Neuronal stem cell (in vitro differentiated cells): ENCODE measurements around the gene FGGY.

Experiments
- DNase-seq: peaks from one replicate; pipeline ENCODE4 v3.0.0-alpha.2; 2013; ENCODE audit warnings: low spot score
- H2AFZ ChIP-seq: one replicate; pipeline ENCODE4 v1.6.1; 2013; ENCODE audit warnings: mild to moderate bottlenecking, low read length, inconsistent platforms
- H2AK5ac ChIP-seq: 2 replicates; pipeline ENCODE4 v1.6.1; 2013; ENCODE audit warnings: low read depth, mild to moderate bottlenecking, inconsistent platforms, low read length, moderate library complexity, mixed read lengths
- H2BK120ac ChIP-seq: 2 replicates; pipeline ENCODE4 v1.6.1; 2013; ENCODE audit warnings: low read depth, mild to moderate bottlenecking, inconsistent platforms, low read length, moderate library complexity, mixed read lengths
- H2BK12ac ChIP-seq: one replicate; pipeline ENCODE4 v1.6.1; 2013; ENCODE audit warnings: low read length, inconsistent platforms
- H2BK15ac ChIP-seq: 2 replicates; pipeline ENCODE4 v1.6.1; 2013; ENCODE audit warnings: mild to moderate bottlenecking, low read length, inconsistent platforms, mixed read lengths
- H2BK5ac ChIP-seq: one replicate; pipeline ENCODE4 v1.6.1; 2013; ENCODE audit warnings: inconsistent platforms, mild to moderate bottlenecking, low read length, moderate library complexity
- H3K14ac ChIP-seq: one replicate; pipeline ENCODE4 v1.6.1; 2013; ENCODE audit warnings: low read length, inconsistent platforms
- H3K18ac ChIP-seq: 2 replicates; pipeline ENCODE4 v1.6.1; 2013; ENCODE audit warnings: low read length, inconsistent platforms
- H3K23ac ChIP-seq: 2 replicates; pipeline ENCODE4 v1.6.1; 2013; ENCODE audit warnings: low read depth, mild to moderate bottlenecking, mixed read lengths, low read length, inconsistent platforms; ENCODE audit not compliant: poor library complexity
- H3K27ac ChIP-seq: replicated peaks from 3 replicates; pipeline ENCODE4 v1.5.1; 2013; ENCODE audit warnings: low read length, inconsistent platforms
- H3K27me3 ChIP-seq, 3 experiments: 2 replicates each; pipeline ENCODE4 v1.6.1; 2013; ENCODE audit warnings: low read length in 3 of 3, mild to moderate bottlenecking in 2 of 3, inconsistent platforms in 1 of 3, low read depth in 1 of 3, mixed read lengths in 1 of 3, moderate library complexity in 1 of 3; ENCODE audit not compliant: control insufficient read depth in 3 of 3, insufficient read depth in 3 of 3
- H3K36me3 ChIP-seq, 2 donors: replicated peaks in 1 of 2; 2 replicates each; pipeline ENCODE4 v1.6.1; 2013; ENCODE audit warnings: low read length in 2 of 2; ENCODE audit not compliant: control insufficient read depth in 2 of 2, insufficient read depth in 2 of 2
- H3K4ac ChIP-seq: 2 replicates; pipeline ENCODE4 v1.6.1; 2013; ENCODE audit warnings: inconsistent platforms, mild to moderate bottlenecking, low read length, moderate library complexity
- H3K4me1 ChIP-seq, 2 donors: 1 replicate in 1 of 2; 2 replicates in 1 of 2; pipeline ENCODE4 v1.6.1; 2013; ENCODE audit warnings: low read length in 2 of 2, low read depth in 1 of 2; ENCODE audit not compliant: control insufficient read depth in 2 of 2, insufficient read depth in 1 of 2
- H3K4me2 ChIP-seq: one replicate; pipeline ENCODE4 v1.6.1; 2013; ENCODE audit warnings: mild to moderate bottlenecking, low read length, inconsistent platforms; ENCODE audit not compliant: insufficient read depth, poor library complexity, severe bottlenecking
- H3K4me3 ChIP-seq, 2 donors: 2 replicates each; pipeline ENCODE4 v1.5.1; 2013; ENCODE audit warnings: low read length in 2 of 2, mild to moderate bottlenecking in 2 of 2, inconsistent platforms in 1 of 2, moderate library complexity in 1 of 2
- H3K79me1 ChIP-seq: one replicate; pipeline ENCODE4 v1.6.1; 2013; ENCODE audit warnings: low read depth, mild to moderate bottlenecking, inconsistent platforms, low read length, moderate library complexity
- H3K9ac ChIP-seq: one replicate; pipeline ENCODE4 v1.6.1; 2013; ENCODE audit warnings: mild to moderate bottlenecking, low read depth, low read length, inconsistent platforms; ENCODE audit not compliant: poor library complexity
- H3K9me3 ChIP-seq, 2 donors: replicated peaks in 1 of 2; 2 replicates each; pipeline versions ENCODE3 to v1.6.1; 2013; ENCODE audit warnings: low read length in 2 of 2, mild to moderate bottlenecking in 2 of 2, inconsistent platforms in 1 of 2, low read depth in 1 of 2, mixed read lengths in 1 of 2, moderate library complexity in 1 of 2; ENCODE audit not compliant: control insufficient read depth in 2 of 2, insufficient read depth in 1 of 2
- H4K8ac ChIP-seq: one replicate; pipeline ENCODE4 v1.6.1; 2013; ENCODE audit warnings: low read depth, mild to moderate bottlenecking, inconsistent platforms, low read length, moderate library complexity
- H4K91ac ChIP-seq: one replicate; pipeline ENCODE4 v1.6.1; 2013; ENCODE audit warnings: low read length, low read depth, mild to moderate bottlenecking, inconsistent platforms; ENCODE audit not compliant: poor library complexity
- WGBS, 2 donors: extraction: QIAGEN DNeasy Blood & Tissue Kit; methylation state at CpG; one replicate each; pipeline ENCODE4 v1.1.7; 2013; ENCODE audit warnings: missing lambda C conversion rate in 2 of 2, mixed read lengths in 1 of 2; ENCODE audit not compliant: insufficient read length in 2 of 2, insufficient replicate concordance in 1 of 2; ENCODE audit errors: extremely low coverage in 2 of 2; 5-methylcytosine and 5-hydroxymethylcytosine counted together

Gene FGGY

DNA sequence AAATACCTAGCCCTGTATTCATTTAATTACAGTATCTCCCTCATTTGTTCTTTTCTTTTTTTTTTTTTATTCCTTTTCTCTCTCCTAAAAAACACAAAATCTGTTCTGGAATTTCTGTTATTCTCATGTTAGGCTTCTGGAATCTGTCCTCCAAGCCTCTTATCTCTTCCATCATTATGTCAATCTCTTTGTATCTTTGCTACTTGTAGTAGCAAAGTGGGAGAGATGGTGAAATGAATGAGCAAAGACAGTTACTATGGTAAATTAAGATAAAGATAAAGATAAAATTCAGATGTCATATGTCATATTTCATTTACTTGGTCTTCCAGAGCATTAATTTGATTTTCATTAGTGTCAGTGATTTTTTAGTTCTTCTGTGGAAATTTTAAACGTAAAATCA is 155.1 kb downstream of the FGGY start:
- H3K36me3 ChIP-seq, result no peaks in the 10 kb centered on the region
- peaks cover 0 to 3% of the 10 kb centered on the region in 2 donors for H3K4me1 ChIP-seq
- no peaks in the 10 kb centered on the region for H3K27me3 ChIP-seq
- H3K79me1 ChIP-seq, result no peaks in the 10 kb centered on the region
- no peak overlapping the region for H4K8ac ChIP-seq
- H2BK5ac ChIP-seq, result no peak overlapping the region
- H3K18ac ChIP-seq, result no peak overlapping the region
- no peak overlapping the region for H2BK12ac ChIP-seq
- no peak for DNase-seq
- H3K4ac ChIP-seq, result no peak overlapping the region
- H3K9ac ChIP-seq, result no peak overlapping the region
- H3K27ac ChIP-seq, result no peak overlapping the region
- H2AFZ ChIP-seq, result no peak overlapping the region
- no peak overlapping the region for H3K23ac ChIP-seq
- no CpG with 5 or more reads among the region's 1 CpG for WGBS, 2 donors
- H3K9me3 ChIP-seq, result peaks cover 0 to 3% of the 10 kb centered on the region in 2 donors
- no peak overlapping the region for H3K14ac ChIP-seq
- H4K91ac ChIP-seq, result no peak overlapping the region
- no peak overlapping the region for H2BK15ac ChIP-seq
- no peak overlapping the region for H2BK120ac ChIP-seq
- no peak overlapping the region for H2AK5ac ChIP-seq
- H3K4me3 ChIP-seq, result no peak overlapping the region
- H3K4me2 ChIP-seq, result no peak overlapping the region

DNA sequence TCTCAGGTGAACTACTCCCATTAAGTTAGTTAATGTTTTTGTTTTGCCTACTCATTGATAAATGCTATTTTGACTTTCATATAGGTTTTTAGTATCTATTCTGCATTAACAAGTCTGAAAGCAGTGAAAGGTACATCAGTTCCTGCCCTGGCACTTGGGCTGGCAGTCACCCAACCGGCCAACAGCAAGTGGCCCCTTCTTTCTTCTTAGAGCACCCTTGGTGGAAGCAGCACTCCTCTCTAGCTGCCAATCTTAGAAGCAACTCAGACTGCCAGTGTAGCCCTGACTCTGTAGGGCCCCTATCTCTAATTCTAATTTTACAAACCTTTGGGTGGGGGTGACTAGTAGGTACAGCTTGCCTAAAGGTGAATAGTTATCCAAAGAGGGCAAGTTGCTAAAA is 155.7 kb downstream of the FGGY start:
- Histone ChIP-seq H2BK12ac (no peak overlapping the region), H2BK5ac (no peak overlapping the region), H2AK5ac (no peak overlapping the region), H2AFZ (no peak overlapping the region), H3K4me1 (no peaks in the 10 kb centered on the region), H4K8ac (no peak overlapping the region), H2BK120ac (no peak overlapping the region), H3K14ac (no peak overlapping the region), H3K4me2 (no peak overlapping the region), H3K18ac (no peak overlapping the region), H3K79me1 (no peaks in the 10 kb centered on the region), H3K36me3 (no peaks in the 10 kb centered on the region), H3K27ac (no peak overlapping the region), H3K9ac (no peak overlapping the region), H3K9me3 (peaks cover 0 to 3% of the 10 kb centered on the region in 2 donors), H3K4me3 (no peak overlapping the region), H3K23ac (no peak overlapping the region), H3K27me3 (no peaks in the 10 kb centered on the region), H2BK15ac (no peak overlapping the region), H4K91ac (no peak overlapping the region), H3K4ac (no peak overlapping the region)
- DNase-seq, result no peak
- no CpG with 5 or more reads among the region's 1 CpG for WGBS, 2 donors

DNA sequence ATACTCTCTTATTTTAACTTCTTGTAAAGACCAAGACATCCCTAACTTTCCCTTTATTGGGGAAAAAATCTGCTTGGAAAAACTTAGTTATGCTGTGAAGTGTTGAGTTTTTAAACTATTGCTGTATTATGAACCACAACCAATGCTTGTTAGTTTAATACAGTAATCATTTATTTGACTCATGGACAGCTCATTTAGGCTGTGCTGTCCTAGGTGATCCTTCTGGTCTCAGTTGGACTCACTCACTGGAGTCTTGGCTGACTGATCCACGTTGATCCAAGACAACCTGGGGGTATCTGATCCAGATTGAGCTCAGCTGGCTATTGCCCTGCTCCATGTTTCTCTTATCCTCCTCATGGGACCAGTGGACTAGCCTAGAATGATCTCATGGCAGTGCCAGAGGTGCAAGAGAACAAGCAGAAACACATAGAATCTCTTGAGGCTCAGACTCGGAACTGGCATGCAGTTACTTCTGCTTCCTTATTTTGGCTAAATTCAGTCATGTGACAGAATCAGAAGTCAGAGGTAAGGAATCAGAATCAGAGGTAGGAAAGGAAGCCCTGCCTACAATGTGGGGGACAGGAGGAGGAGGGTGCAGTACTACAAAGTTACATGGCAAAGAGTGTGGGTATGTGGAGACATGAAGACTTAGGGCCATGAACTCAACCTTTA is 156.5 kb downstream of the FGGY start:
- Histone ChIP-seq H3K27me3 (no peaks in the 10 kb centered on the region), H4K8ac (no peak overlapping the region), H3K9me3 (peaks cover 0 to 3% of the 10 kb centered on the region in 2 donors), H2AFZ (no peak overlapping the region), H2AK5ac (no peak overlapping the region), H2BK15ac (no peak overlapping the region), H4K91ac (no peak overlapping the region), H3K4ac (no peak overlapping the region), H3K4me2 (no peak overlapping the region), H3K9ac (no peak overlapping the region), H3K23ac (no peak overlapping the region), H3K27ac (no peak overlapping the region), H3K36me3 (no peaks in the 10 kb centered on the region), H3K79me1 (no peaks in the 10 kb centered on the region), H2BK5ac (no peak overlapping the region), H3K18ac (no peak overlapping the region), H2BK120ac (no peak overlapping the region), H3K14ac (no peak overlapping the region), H3K4me3 (no peak overlapping the region), H3K4me1 (no peaks in the 10 kb centered on the region), H2BK12ac (no peak overlapping the region)
- WGBS, 2 donors, result no CpG with 5 or more reads among the region's 2 CpGs
- DNase-seq, result no peak

DNA sequence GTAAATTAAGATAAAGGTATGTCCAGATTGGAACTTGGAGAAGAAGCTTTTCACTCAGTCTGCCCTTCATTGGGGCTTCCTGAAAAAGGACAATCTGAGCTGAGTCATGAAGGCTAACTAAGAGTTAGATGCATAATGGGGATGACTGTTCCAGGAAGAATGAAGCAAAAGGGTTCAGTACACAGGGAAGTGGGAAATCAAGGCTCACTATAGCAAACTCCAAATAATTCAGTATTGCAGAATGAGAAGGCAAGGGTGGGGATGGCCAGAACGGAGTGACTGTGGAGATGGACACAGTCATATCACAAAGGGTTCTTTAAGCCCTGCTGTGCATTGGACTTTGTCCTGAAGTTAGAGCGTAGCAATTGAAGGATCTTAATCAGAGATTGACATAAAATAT is 158.3 kb downstream of the FGGY start:
- Histone ChIP-seq H3K9ac (no peak overlapping the region), H3K18ac (no peak overlapping the region), H2BK120ac (no peak overlapping the region), H4K91ac (no peak overlapping the region), H3K4me3 (no peak overlapping the region), H3K9me3 (peaks cover 2 to 9% of the 10 kb centered on the region in 2 donors), H2AFZ (no peak overlapping the region), H3K4ac (no peak overlapping the region), H2BK5ac (no peak overlapping the region), H3K14ac (no peak overlapping the region), H2BK15ac (no peak overlapping the region), H3K23ac (no peak overlapping the region), H3K79me1 (no peaks in the 10 kb centered on the region), H4K8ac (no peak overlapping the region), H3K27me3 (no peaks in the 10 kb centered on the region), H2AK5ac (no peak overlapping the region), H3K4me2 (no peak overlapping the region), H3K27ac (no peak overlapping the region), H3K36me3 (no peaks in the 10 kb centered on the region), H3K4me1 (no peaks in the 10 kb centered on the region), H2BK12ac (no peak overlapping the region)
- no peak for DNase-seq
- no CpG with 5 or more reads among the region's 2 CpGs for WGBS, 2 donors
